Hepatocyte (in vitro differentiated cells): ENCODE results near the gene C2CD3. TPM values are rescaled to one million over a fixed set of nuclear protein-coding genes. Genes with fewer than 3 reads are reported as not detected.

ENCODE experiments used
- DNase-seq: peaks from one replicate; pipeline ENCODE4 v3.0.0-alpha.2; 2016; ENCODE audit warnings: low spot score
- H2AFZ ChIP-seq: fragments of 200-600 bp; sonication (generic); 2 replicates; pipeline ENCODE4 v1.6.0; 2016; ENCODE audit warnings: antibody characterized with exemption, mild to moderate bottlenecking
- H3K27ac ChIP-seq: fragments of 200-600 bp; sonication (generic); 2 replicates; pipeline ENCODE4 v1.5.1; 2016; ENCODE audit warnings: mild to moderate bottlenecking
- H3K27me3 ChIP-seq: fragments of 200-600 bp; sonication (generic); 2 replicates; pipeline ENCODE4 v1.6.1; 2016
- H3K36me3 ChIP-seq: fragments of 200-600 bp; sonication (generic); replicated peaks from 2 replicates; pipeline ENCODE4 v1.5.1; 2016; ENCODE audit warnings: low read depth; ENCODE audit not compliant: insufficient read depth
- H3K4me1 ChIP-seq: fragments of 200-600 bp; sonication (generic); 2 replicates; pipeline ENCODE4 v1.5.1; 2016; ENCODE audit warnings: mild to moderate bottlenecking, moderate library complexity; ENCODE audit not compliant: insufficient read depth
- H3K4me2 ChIP-seq: fragments of 200-600 bp; sonication (generic); 2 replicates; pipeline ENCODE4 v1.6.0; 2016
- H3K4me3 ChIP-seq: fragments of 200-600 bp; sonication (generic); 2 replicates; pipeline ENCODE4 v1.5.1; 2016; ENCODE audit warnings: mild to moderate bottlenecking
- H3K79me2 ChIP-seq: fragments of 200-600 bp; sonication (generic); 2 replicates; pipeline ENCODE4 v1.6.0; 2017; ENCODE audit warnings: mild to moderate bottlenecking
- H3K9me2 ChIP-seq: fragments of 200-600 bp; sonication (generic); replicated peaks from 2 replicates; pipeline ENCODE4 v1.6.0; 2017; ENCODE audit warnings: mild to moderate bottlenecking; ENCODE audit not compliant: insufficient read depth
- H3K9me3 ChIP-seq: fragments of 200-600 bp; sonication (generic); 2 replicates; pipeline ENCODE4 v1.5.1; 2016; ENCODE audit warnings: low read depth, mild to moderate bottlenecking
- H4K20me1 ChIP-seq: fragments of 200-600 bp; sonication (generic); 2 replicates; pipeline ENCODE4 v1.6.0; 2016; ENCODE audit warnings: mild to moderate bottlenecking; ENCODE audit not compliant: insufficient read depth, poor library complexity, severe bottlenecking
- EZH2 ChIP-seq: fragments of 200-600 bp; sonication (generic); IDR thresholded peaks from 2 replicates; pipeline ENCODE4 v1.6.1; 2016; ENCODE audit warnings: antibody characterized with exemption, mild to moderate bottlenecking, borderline replicate concordance
- EZH2phosphoT487 ChIP-seq: fragments of 200-600 bp; sonication (generic); IDR thresholded peaks from one replicate; pipeline ENCODE4 v1.6.1; 2018; ENCODE audit warnings: antibody characterized with exemption, mild to moderate bottlenecking, low read depth, moderate library complexity; ENCODE audit not compliant: unreplicated experiment, severe bottlenecking
- WGBS: methylation state at CpG from one replicate; pipeline ENCODE4 v1.1.6; 2016; ENCODE audit warnings: low lambda C conversion rate; ENCODE audit errors: missing lambda C conversion rate; 5-methylcytosine and 5-hydroxymethylcytosine counted together
- polyA plus RNA-seq: library from polyadenylated mRNA; unstranded; fragments of >200 nt; fragmentation: Nextera tagmentation; extraction: Ambion mirVana; gene quantifications from 2 replicates; pipeline ENCODE4 v1.2.1, GENCODE V29; 2016
- small RNA-seq: library from RNA; depleted of rRNA; stranded (forward); fragments of <200 nt; gene quantifications from one replicate; pipeline ENCODE3, GENCODE V24; 2014
- total RNA-seq: library from RNA; depleted of rRNA; stranded (reverse); fragments of >200 nt; gene quantifications from 2 replicates; pipeline ENCODE4 v1.2.3, GENCODE V29; 2014
- TF ChIP-seq, protein P1 (sequence below): fragments of 200-600 bp; sonication (generic); IDR thresholded peaks from 2 replicates; pipeline ENCODE4 v1.5.1; 2016; ENCODE audit warnings: antibody characterized with exemption, mild to moderate bottlenecking; ENCODE audit not compliant: poor library complexity

The C2CD3 gene
- total and polyA plus RNA-seq, 2 experiments from 2014 or later = 9.8 to 16.3 TPM

DNA sequence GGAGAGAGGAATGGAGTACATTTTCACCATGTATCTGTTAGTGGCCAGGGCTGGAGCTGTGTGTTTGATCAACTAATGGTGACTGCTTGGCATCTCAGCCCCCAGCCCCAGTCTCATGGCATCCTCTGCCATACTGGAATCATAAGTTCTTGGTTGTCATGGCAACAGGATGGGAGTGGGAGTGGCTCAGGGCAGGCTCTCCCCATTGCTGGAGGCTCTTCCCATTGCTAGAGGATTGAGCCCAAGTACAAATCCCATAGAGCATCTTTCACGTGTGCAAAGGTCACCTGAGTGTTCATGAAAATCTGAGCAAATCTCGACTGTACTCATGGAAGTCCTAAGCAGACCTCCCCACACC, 205.1 kb downstream of the C2CD3 start:
- Histone ChIP-seq H3K36me3 (no peaks in the 10 kb centered on the region), H3K9me3 (no peaks in the 10 kb centered on the region), H3K4me3 (no peak overlapping the region), H3K27me3 (no peaks in the 10 kb centered on the region), H3K27ac (no peak overlapping the region), H3K4me2 (no peak overlapping the region), H2AFZ (no peak overlapping the region), H3K9me2 (no peaks in the 10 kb centered on the region), H3K79me2 (no peaks in the 10 kb centered on the region), H4K20me1 (no peaks in the 10 kb centered on the region), H3K4me1 (no peaks in the 10 kb centered on the region)
- DNase-seq = no peak
- no peak for TF ChIP-seq EZH2phosphoT487
- TF ChIP-seq, protein P1, sequence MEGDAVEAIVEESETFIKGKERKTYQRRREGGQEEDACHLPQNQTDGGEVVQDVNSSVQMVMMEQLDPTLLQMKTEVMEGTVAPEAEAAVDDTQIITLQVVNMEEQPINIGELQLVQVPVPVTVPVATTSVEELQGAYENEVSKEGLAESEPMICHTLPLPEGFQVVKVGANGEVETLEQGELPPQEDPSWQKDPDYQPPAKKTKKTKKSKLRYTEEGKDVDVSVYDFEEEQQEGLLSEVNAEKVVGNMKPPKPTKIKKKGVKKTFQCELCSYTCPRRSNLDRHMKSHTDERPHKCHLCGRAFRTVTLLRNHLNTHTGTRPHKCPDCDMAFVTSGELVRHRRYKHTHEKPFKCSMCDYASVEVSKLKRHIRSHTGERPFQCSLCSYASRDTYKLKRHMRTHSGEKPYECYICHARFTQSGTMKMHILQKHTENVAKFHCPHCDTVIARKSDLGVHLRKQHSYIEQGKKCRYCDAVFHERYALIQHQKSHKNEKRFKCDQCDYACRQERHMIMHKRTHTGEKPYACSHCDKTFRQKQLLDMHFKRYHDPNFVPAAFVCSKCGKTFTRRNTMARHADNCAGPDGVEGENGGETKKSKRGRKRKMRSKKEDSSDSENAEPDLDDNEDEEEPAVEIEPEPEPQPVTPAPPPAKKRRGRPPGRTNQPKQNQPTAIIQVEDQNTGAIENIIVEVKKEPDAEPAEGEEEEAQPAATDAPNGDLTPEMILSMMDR = no peak
- no peak for TF ChIP-seq EZH2
- WGBS = 87% methylated on average over 2 of the region's 2 CpGs

DNA sequence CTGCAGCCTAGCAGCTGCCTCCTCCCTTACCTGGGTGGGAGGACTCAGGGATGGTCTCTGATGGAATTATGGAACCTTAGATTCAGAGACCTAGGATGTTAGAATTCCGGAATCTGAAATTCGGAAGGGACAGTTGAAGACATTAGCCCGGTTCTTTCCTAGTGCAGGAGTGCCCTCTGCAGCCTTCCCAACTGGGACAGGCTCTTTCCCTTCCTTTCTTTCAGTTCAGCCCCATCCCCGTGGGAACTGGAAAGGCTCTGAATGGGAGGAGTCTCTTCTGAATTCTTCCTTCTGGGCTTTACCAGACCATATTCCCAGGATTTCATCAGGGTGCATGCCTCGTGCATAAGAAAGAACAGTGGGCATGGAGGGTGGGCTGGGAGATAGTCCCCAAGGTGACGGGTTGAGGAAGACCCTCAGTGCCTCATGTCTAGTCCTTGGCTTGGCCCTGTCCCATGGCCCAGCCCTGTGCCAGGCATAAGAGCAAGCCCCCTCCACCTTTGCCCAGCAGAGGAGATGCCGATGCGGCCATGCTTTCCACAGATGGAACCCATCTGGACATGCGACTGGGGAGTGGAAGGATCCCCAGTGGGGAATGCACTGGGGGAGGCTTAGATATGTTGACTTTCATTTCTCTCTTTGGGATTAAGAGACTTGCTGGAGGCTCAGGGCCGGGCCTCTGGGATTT, 205.6 kb downstream of the C2CD3 start:
- H3K4me2 ChIP-seq = no peak overlapping the region

DNA sequence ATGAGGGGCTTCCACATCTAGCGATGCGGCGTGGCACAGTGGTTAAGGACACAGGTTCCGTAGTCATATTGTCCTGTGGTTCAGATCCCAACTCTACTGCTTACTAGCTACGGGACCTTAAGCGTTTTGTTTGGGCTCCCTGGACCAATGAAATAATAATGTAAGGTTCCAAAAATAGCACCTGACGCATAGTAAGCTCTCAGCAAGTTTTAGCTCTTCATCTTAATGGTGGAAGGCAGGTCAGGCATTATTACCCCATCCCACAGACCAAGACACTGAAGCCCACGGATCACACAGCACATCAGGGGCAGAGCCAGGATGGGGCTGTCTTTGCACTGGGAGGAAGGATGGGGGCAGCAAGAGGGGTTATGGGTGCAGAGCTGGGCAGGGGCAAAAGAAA, 206.9 kb downstream of the C2CD3 start:
- WGBS = 68% methylated on average over 8 of the region's 8 CpGs
- H3K9me3 ChIP-seq = no peaks in the 10 kb centered on the region
- no peak for DNase-seq
- no peaks in the 10 kb centered on the region for H3K79me2 ChIP-seq
- TF ChIP-seq EZH2phosphoT487 (no peak), EZH2 (no peak)
- TF ChIP-seq, protein P1 = no peak
- H3K4me1 ChIP-seq = no peaks in the 10 kb centered on the region
- H3K36me3 ChIP-seq = no peaks in the 10 kb centered on the region
- H2AFZ ChIP-seq = no peak overlapping the region
- no peaks in the 10 kb centered on the region for H3K9me2 ChIP-seq
- H3K27me3 ChIP-seq = no peaks in the 10 kb centered on the region
- no peak overlapping the region for H3K27ac ChIP-seq
- no peaks in the 10 kb centered on the region for H4K20me1 ChIP-seq
- H3K4me2 ChIP-seq = no peak overlapping the region
- no peak overlapping the region for H3K4me3 ChIP-seq

More for the DNA sequence above, 205.6 kb downstream of the C2CD3 start:
- no peak overlapping the region for H3K4me3 ChIP-seq
- H3K79me2 ChIP-seq = no peaks in the 10 kb centered on the region
- WGBS = 84% methylated on average over 10 of the region's 10 CpGs
- H3K9me3 ChIP-seq = no peaks in the 10 kb centered on the region
- H3K9me2 ChIP-seq = no peaks in the 10 kb centered on the region
- TF ChIP-seq, protein P1 = no peak
- no peak for TF ChIP-seq EZH2phosphoT487
- TF ChIP-seq EZH2 = no peak
- H3K4me1 ChIP-seq = no peaks in the 10 kb centered on the region
- no peak overlapping the region for H2AFZ ChIP-seq
- no peaks in the 10 kb centered on the region for H3K27me3 ChIP-seq
- H3K36me3 ChIP-seq = no peaks in the 10 kb centered on the region
- no peak for DNase-seq
- no peaks in the 10 kb centered on the region for H4K20me1 ChIP-seq
- H3K27ac ChIP-seq = no peak overlapping the region

Small RNAs within 50 kb of the gene (small RNA-seq; reads per million reads assigned to genes)
- gene AP002392.1 = not detected

Other genes starting within 250 kb of the C2CD3 start
- 0.70 TPM in 1 of 2 replicates, not detected in the other for gene DNAJB13, start 220.0 kb downstream of the C2CD3 start, total RNA-seq
- gene DNAJB13, start 220.0 kb downstream of the C2CD3 start, polyA plus RNA-seq = 0.18 TPM in 1 of 2 replicates, not detected in the other
- gene UCP2, start 188.2 kb downstream of the C2CD3 start, total RNA-seq = 8.0 and 9.3 TPM in 2 replicates
- 34.9 and 60.7 TPM in 2 replicates for gene UCP2, start 188.2 kb downstream of the C2CD3 start, polyA plus RNA-seq
- gene UCP3, start 161.9 kb downstream of the C2CD3 start, total RNA-seq = 0.36 and 0.80 TPM in 2 replicates
- not detected in 2 replicates for gene UCP3, start 161.9 kb downstream of the C2CD3 start, polyA plus RNA-seq
- 25.2 and 30.1 TPM in 2 replicates for gene PPME1, start 287 bp upstream of the C2CD3 start, total RNA-seq
- gene PPME1, start 287 bp upstream of the C2CD3 start, polyA plus RNA-seq = 42.2 and 45.7 TPM in 2 replicates
- 1.3 and 1.4 TPM in 2 replicates for gene P4HA3, start 140.6 kb upstream of the C2CD3 start, total RNA-seq
- gene P4HA3, start 140.6 kb upstream of the C2CD3 start, polyA plus RNA-seq = 2.3 and 2.9 TPM in 2 replicates
- gene PGM2L1, start 227.4 kb upstream of the C2CD3 start, total RNA-seq = 10.0 and 12.6 TPM in 2 replicates
- gene PGM2L1, start 227.4 kb upstream of the C2CD3 start, polyA plus RNA-seq = 6.7 and 7.7 TPM in 2 replicates